Measurements from ENCODE around the gene MYO10. TPM values are rescaled to one million over a fixed set of nuclear protein-coding genes. Genes with fewer than 3 reads are reported as not detected.
A peak's percentile ranks its signal among the peaks of the same experiment; 100 is the strongest.

MYO10 gene
- total and polyA plus RNA-seq, 2 of the 8 experiments (the other 6 are each of a cell fraction or from before 2014, with no cell fraction given), result 21.5 to 107 TPM

DNA sequence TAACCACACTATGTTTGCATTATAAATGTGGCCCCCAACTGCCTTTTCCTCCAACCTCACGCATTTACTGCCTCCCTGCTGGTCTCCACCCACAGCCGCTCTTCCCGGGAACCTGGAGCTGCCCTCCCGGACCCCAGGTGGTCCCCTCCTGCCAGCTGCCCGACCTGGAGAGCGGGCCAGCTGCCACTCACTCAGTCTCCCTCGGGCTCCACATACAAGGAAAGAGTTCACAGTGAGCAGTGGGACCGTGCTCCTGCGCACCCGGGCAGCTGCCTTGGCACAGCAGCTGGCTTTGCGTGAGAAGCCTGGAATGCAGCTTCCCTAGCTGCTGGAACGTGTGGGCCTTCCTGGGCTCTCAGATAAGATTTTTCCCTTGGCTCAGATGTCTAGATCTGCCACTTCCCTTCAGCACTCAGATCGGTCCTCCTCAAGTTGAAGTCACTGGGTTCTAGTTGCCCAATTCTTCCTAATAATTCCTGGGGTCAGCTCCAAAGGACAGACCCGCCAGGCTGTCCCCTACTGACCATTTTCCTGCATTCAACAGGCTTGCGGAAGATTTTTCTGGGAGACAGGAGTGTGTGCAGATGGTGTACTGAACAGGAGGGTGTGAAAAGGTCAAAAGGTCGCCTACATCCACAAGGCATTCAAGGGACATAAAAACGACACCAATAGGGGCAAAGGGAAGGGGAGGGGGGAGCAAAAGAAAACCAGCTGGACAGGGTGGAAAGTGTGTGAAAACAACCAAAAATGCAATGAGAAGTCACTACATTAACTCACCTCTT, 69.1 kb downstream of the MYO10 start:
- TF ChIP-seq SUZ12 (IDR thresholded peaks at IDR 0.05; ENCODE audit: low read length) (no peak), CBX8 (IDR thresholded peaks at IDR 0.05; ENCODE audit: borderline replicate concordance, low read depth, low read length) (no peak), RAD21 (IDR thresholded peaks at IDR 0.05 in 1 of 2, conservative IDR thresholded peaks at IDR 0.05 in 1 of 2; ENCODE audit: low read depth in 2 of 2, low read length in 2 of 2) (0 out of 4 replicates have a peak, but pooled peaks of 1 of the 2 experiments have one; percentile 2), KDM4A (IDR thresholded peaks at IDR 0.05; ENCODE audit: low read depth, low read length, severe bottlenecking) (peak; percentile 13), CHD1 (IDR thresholded peaks at IDR 0.05; ENCODE audit: low read depth, low read length) (no peak), TEAD4 (IDR thresholded peaks at IDR 0.05; ENCODE audit: low read depth, low read length) (peak; percentile 71; the same call in 1 of the 2 replicates), ASH2L (IDR thresholded peaks at IDR 0.05; ENCODE audit: low read length) (peak; percentile 19), HDAC6 (IDR thresholded peaks at IDR 0.05; ENCODE audit: low read depth, low read length) (no peak)
- TF ChIP-seq, protein P1, sequence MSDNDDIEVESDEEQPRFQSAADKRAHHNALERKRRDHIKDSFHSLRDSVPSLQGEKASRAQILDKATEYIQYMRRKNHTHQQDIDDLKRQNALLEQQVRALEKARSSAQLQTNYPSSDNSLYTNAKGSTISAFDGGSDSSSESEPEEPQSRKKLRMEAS (IDR thresholded peaks at IDR 0.05), result no peak
- no peaks in the 10 kb centered on the region for H3K23me2 ChIP-seq (ENCODE audit: low read depth, low read length)
- peak overlapping the region; percentile 94 for H2AK5ac ChIP-seq (ENCODE audit: low read depth, low read length)
- DNase-seq (ENCODE audit: low read depth in 1 of 2, low spot score in 2 of 2) (peak; percentile 15 to 58), FAIRE-seq (no peak)
- H2AFZ ChIP-seq (ENCODE audit: low read length), result no peak overlapping the region
- no peak overlapping the region for H3K27ac ChIP-seq (ENCODE audit: low read depth, low read length)
- H4K20me1 ChIP-seq (replicated peaks in 1 of 2; ENCODE audit: control insufficient read depth in 1 of 2, insufficient read depth in 2 of 2, low read length in 2 of 2), result no peaks in the 10 kb centered on the region
- peak overlapping the region; percentile 95 for H3K18ac ChIP-seq (ENCODE audit: extremely low read depth, low read length)
- no peaks in the 10 kb centered on the region for H3K36me3 ChIP-seq (ENCODE audit: control insufficient read depth in 2 of 4, insufficient read depth in 4 of 4, low read length in 3 of 4)
- H3K4me2 ChIP-seq (ENCODE audit: insufficient read depth in 1 of 2, low read depth in 2 of 2, low read length in 2 of 2), result peak overlapping the region; percentile 35 to 66; a peak in 3 of 4 replicates
- CTCF ChIA-PET (ENCODE audit: partially characterized antibody), result interaction anchor here (0.9 to 2.0 kb wide), 7 partner anchors 11 to 305 kb away, joined by 3 to 7 read pairs (median 3); no protein-coding TSS in a partner anchor
- no peak overlapping the region for H3K14ac ChIP-seq (ENCODE audit: insufficient read length)
- H4K8ac ChIP-seq (ENCODE audit: extremely low read depth, insufficient read depth, low read length), result no peak overlapping the region
- no peak overlapping the region for H2BK120ac ChIP-seq (replicated peaks; ENCODE audit: low read depth, low read length)
- peak overlapping the region; percentile 41; the same call in 1 of the 2 replicates for H2BK12ac ChIP-seq (ENCODE audit: low read depth, low read length)
- H3K9me3 ChIP-seq (ENCODE audit: insufficient read depth in 2 of 2, low read depth in 1 of 2, low read length in 1 of 2), result no peaks in the 10 kb centered on the region
- H3K27me3 ChIP-seq (replicated peaks in 1 of 4; ENCODE audit: control insufficient read depth in 3 of 4, extremely low read depth in 1 of 4, insufficient read depth in 3 of 4, low read length in 3 of 4), result no peaks in the 10 kb centered on the region
- peak overlapping the region; percentile 35 for H4K5ac ChIP-seq (ENCODE audit: insufficient read length, low read depth, low read length)
- no peak overlapping the region for H3K56ac ChIP-seq (replicated peaks; ENCODE audit: insufficient read length, low read depth, low read length)
- peak overlapping the region; percentile 67 for H2BK15ac ChIP-seq (ENCODE audit: low read length)
- no peak overlapping the region for H3K4me3 ChIP-seq (ENCODE audit: extremely low read depth in 1 of 4, insufficient read depth in 2 of 4, low read depth in 3 of 4, low read length in 4 of 4)
- H3K79me1 ChIP-seq (ENCODE audit: low read depth, low read length), result peaks cover 5% of the 10 kb centered on the region; the same call in 1 of the 2 replicates
- H3K79me2 ChIP-seq (ENCODE audit: control insufficient read depth in 1 of 2, insufficient read depth in 2 of 2, low read length in 2 of 2), result peaks cover 0 to 34% of the 10 kb centered on the region in 2 experiments; a peak in 2 of 4 replicates
- H3K9ac ChIP-seq (replicated peaks in 1 of 4; ENCODE audit: extremely low read depth in 1 of 4, low read depth in 3 of 4, low read length in 3 of 4), result peak overlapping the region in 1 of 4 experiments; percentile 48; a peak in 1 of 7 replicates
- 41% methylated on average over 17 of the region's 17 CpGs; no CpG with 5 or more reads in 1 of the 2 experiments for WGBS, 2 experiments (ENCODE audit: extremely low coverage in 1 of 2, insufficient coverage in 1 of 2, insufficient read length in 1 of 2, insufficient replicate concordance in 2 of 2, low coverage in 1 of 2, low lambda C conversion rate in 2 of 2, missing lambda C conversion rate in 1 of 2)
- H2BK5ac ChIP-seq (ENCODE audit: low read depth, low read length), result peak overlapping the region; percentile 89
- POLR2A ChIA-PET (ENCODE audit: partially characterized antibody), result interaction anchor here (1.3 kb wide), 1 partner anchor 10 kb away, joined by 3 read pairs; no protein-coding TSS in a partner anchor
- H3K4me1 ChIP-seq (replicated peaks in 1 of 4; ENCODE audit: control insufficient read depth in 3 of 4, insufficient read depth in 4 of 4, low read length in 3 of 4), result peaks cover 11 to 37% (median 29%) of the 10 kb centered on the region in 4 experiments
- H3K23ac ChIP-seq (ENCODE audit: insufficient read length), result no peak overlapping the region
- H2BK20ac ChIP-seq (ENCODE audit: low read length), result peak overlapping the region; percentile 69; the same call in 1 of the 2 replicates
- H3K4ac ChIP-seq (replicated peaks; ENCODE audit: insufficient read length, low read depth, low read length), result peak overlapping the region; percentile 19
- H4K91ac ChIP-seq (replicated peaks; ENCODE audit: insufficient read length, low read length), result no peak overlapping the region
